Thyroid gland (tissue), 4 donors: ENCODE data around the gene GPR160. TPM values are rescaled to one million over a fixed set of nuclear protein-coding genes. Genes with fewer than 3 reads are reported as not detected.
"Not testable (repeated sequence)": the region's sequence is repeated elsewhere in the genome, so short reads cannot be mapped to it uniquely, and the experiment has no call there.

Experiments
- DNase-seq, 2 donors: peaks; one replicate each; pipeline ENCODE4 v3.0.0-alpha.2; 2019
- H3K27ac ChIP-seq, 3 donors: fragments of 200-600 bp; sonication (generic); 1 replicate in 2 of 3; 2 replicates in 1 of 3; pipeline ENCODE4 v1.5.1; 2016 to 2019; ENCODE audit warnings: mild to moderate bottlenecking in 1 of 3, moderate library complexity in 1 of 3
- H3K27me3 ChIP-seq: fragments of 200-600 bp; sonication (generic); one replicate; pipeline ENCODE4 v1.5.1; 2019
- H3K36me3 ChIP-seq, 2 donors: fragments of 200-600 bp; sonication (generic); one replicate each; pipeline ENCODE4 v1.5.1; 2016 to 2019
- H3K4me1 ChIP-seq, 2 donors: fragments of 200-600 bp; sonication (generic); one replicate each; pipeline ENCODE4 v1.5.1; 2017 to 2019
- H3K4me3 ChIP-seq, 3 donors: fragments of 200-600 bp; sonication (generic); replicated peaks in 1 of 3; 1 replicate in 2 of 3; 2 replicates in 1 of 3; pipeline ENCODE4 v1.5.1; 2016; ENCODE audit warnings: mild to moderate bottlenecking in 1 of 3
- H3K9me3 ChIP-seq: fragments of 200-600 bp; sonication (generic); one replicate; pipeline ENCODE4 v1.5.1; 2017
- POLR2A ChIP-seq, 2 donors: fragments of 450-650 bp; IDR thresholded peaks; one replicate each; pipeline ENCODE4 v1.6.1; 2017; ENCODE audit warnings: antibody characterized with exemption in 2 of 2, mild to moderate bottlenecking in 2 of 2, moderate library complexity in 1 of 2
- WGBS, 2 donors: methylation state at CpG; one replicate each; pipeline ENCODE4 v1.1.5; 2017; 5-methylcytosine and 5-hydroxymethylcytosine counted together
- intact Hi-C: fragments of 100-400 bp; cut with DNase I; formaldehyde crosslinking; loops from one replicate; pipeline ENCODE4 v1.15.1; 2023
- total RNA-seq, 4 donors: library from RNA; depleted of rRNA; stranded (reverse); fragments of >200 nt; gene quantifications; one replicate each; pipeline ENCODE4 v1.2.3, GENCODE V29; 2016
- TF ChIP-seq, protein P1 (sequence below), 6 experiments: fragments of 200-600 bp in 3 of 6; fragments of 450-650 bp in 3 of 6; sonication (generic) in 3 of 6; IDR thresholded peaks; one replicate each; pipeline ENCODE4 v1.5.1; 2016 to 2019; ENCODE audit warnings: antibody characterized with exemption in 6 of 6, mild to moderate bottlenecking in 2 of 6, inconsistent platforms in 1 of 6, moderate library complexity in 1 of 6

Gene GPR160
- total RNA-seq, 4 donors from 2014 or later: 9.3 to 17.5 (median 10.1) TPM

GRCh38 chr3:170016057-170016456 lies 21.7 kb upstream of the GPR160 start:
- DNase-seq: no peak
- Histone ChIP-seq H3K27me3 (no peaks in the 10 kb centered on the region), H3K9me3 (no peaks in the 10 kb centered on the region), H3K36me3 (no peaks in the 10 kb centered on the region), H3K27ac (no peak overlapping the region), H3K4me3 (no peak overlapping the region), H3K4me1 (no peaks in the 10 kb centered on the region)
- intact Hi-C loops: no loop called here
- TF ChIP-seq, protein P1, sequence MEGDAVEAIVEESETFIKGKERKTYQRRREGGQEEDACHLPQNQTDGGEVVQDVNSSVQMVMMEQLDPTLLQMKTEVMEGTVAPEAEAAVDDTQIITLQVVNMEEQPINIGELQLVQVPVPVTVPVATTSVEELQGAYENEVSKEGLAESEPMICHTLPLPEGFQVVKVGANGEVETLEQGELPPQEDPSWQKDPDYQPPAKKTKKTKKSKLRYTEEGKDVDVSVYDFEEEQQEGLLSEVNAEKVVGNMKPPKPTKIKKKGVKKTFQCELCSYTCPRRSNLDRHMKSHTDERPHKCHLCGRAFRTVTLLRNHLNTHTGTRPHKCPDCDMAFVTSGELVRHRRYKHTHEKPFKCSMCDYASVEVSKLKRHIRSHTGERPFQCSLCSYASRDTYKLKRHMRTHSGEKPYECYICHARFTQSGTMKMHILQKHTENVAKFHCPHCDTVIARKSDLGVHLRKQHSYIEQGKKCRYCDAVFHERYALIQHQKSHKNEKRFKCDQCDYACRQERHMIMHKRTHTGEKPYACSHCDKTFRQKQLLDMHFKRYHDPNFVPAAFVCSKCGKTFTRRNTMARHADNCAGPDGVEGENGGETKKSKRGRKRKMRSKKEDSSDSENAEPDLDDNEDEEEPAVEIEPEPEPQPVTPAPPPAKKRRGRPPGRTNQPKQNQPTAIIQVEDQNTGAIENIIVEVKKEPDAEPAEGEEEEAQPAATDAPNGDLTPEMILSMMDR (IDR thresholded peaks at IDR 0.05): no peak
- no peak for TF ChIP-seq POLR2A (IDR thresholded peaks at IDR 0.05)
- 91 to 94% methylated on average over 3 of the region's 3 CpGs for WGBS, 2 donors

DNA sequence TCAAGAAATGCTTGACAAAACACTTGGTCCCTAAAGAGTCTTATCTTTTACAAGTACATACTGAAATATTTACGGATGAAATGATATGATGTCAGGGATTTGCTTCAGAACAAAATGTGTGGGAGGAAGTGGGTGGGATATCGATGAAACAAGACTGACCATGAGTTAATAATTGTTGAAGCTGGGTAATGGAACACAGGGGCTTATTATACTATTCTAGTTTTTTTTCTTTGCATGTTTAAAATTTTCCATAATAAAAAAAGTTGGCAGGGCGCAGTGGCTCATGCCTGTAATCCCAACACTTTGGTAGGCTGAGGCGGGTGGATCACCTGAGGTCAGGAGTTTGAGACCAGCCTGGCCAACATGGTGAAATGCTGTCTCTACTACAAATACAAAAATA lies 18.5 kb upstream of the GPR160 start:
- WGBS, 2 donors: 43 to 49% methylated on average over 4 of the region's 4 CpGs
- DNase-seq, intact Hi-C loops, H3K36me3 ChIP-seq, H3K4me3 ChIP-seq, H3K9me3 ChIP-seq, H3K4me1 ChIP-seq, H3K27ac ChIP-seq, H3K27me3 ChIP-seq: not testable (repeated sequence)

GRCh38 chr3:170021083-170021482 lies 16.7 kb upstream of the GPR160 start:
- intact Hi-C loops: no loop called here
- WGBS, 2 donors: 86 to 89% methylated on average over 3 of the region's 3 CpGs
- DNase-seq: no peak
- H3K4me1 ChIP-seq: no peaks in the 10 kb centered on the region
- TF ChIP-seq, protein P1 (IDR thresholded peaks at IDR 0.05): no peak
- no peak overlapping the region for H3K4me3 ChIP-seq
- no peaks in the 10 kb centered on the region for H3K9me3 ChIP-seq
- H3K27me3 ChIP-seq: no peaks in the 10 kb centered on the region
- H3K36me3 ChIP-seq: no peaks in the 10 kb centered on the region
- H3K27ac ChIP-seq: no peak overlapping the region

DNA sequence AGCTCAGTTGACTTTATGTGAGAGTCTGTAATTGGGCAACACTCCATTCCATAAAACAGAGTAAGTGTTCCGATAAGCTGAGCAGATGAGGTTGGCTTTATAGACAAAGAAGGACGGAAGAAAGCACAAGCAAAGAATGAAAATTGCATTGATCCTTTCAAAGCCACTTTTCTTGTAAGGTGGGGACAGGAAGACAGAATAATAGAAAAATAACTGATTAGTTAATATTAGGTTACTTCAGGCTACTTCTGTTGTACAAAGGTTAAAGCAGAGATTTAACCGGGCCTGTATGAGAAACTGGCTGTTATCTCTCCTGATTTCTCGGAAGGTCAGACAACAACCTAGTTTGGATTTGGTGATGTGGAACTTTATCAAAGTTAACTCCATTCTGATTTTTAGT lies 15.5 kb upstream of the GPR160 start:
- H3K36me3 ChIP-seq: no peaks in the 10 kb centered on the region
- no peaks in the 10 kb centered on the region for H3K4me1 ChIP-seq
- intact Hi-C loops: no loop called here
- H3K27me3 ChIP-seq: no peaks in the 10 kb centered on the region
- DNase-seq: no peak
- 94 to 95% methylated on average over 4 of the region's 4 CpGs for WGBS, 2 donors
- no peak for TF ChIP-seq POLR2A (IDR thresholded peaks at IDR 0.05)
- TF ChIP-seq, protein P1 (IDR thresholded peaks at IDR 0.05): no peak
- no peak overlapping the region for H3K4me3 ChIP-seq
- H3K27ac ChIP-seq: no peak overlapping the region
- H3K9me3 ChIP-seq: no peaks in the 10 kb centered on the region

DNA sequence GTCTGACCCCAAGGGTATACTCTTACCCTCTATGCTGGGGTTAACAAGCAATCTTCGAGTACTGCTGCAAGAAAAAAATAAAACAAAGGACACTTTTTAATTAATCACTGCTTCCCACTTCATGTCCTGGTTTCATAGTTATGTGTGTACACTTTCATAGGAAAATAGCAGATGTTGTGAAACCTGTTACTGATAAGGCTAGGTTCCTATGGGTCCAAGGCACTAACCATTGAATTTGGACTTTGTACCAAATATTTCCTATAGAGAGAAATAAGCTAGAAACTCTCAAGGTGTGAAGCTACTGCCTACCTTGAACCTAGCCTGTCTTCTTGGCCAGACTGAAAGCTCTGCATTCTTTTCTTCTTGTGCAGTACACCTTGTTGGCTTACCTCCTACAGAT lies 14.6 kb upstream of the GPR160 start:
- WGBS, 2 donors: 87 to 89% methylated on average over 1 of the region's 1 CpG
- no peak for TF ChIP-seq POLR2A (IDR thresholded peaks at IDR 0.05)
- TF ChIP-seq, protein P1 (IDR thresholded peaks at IDR 0.05): no peak
- H3K9me3 ChIP-seq: no peaks in the 10 kb centered on the region

GRCh38 chr3:170024581-170024980 lies 13.2 kb upstream of the GPR160 start:
- no peak for DNase-seq
- 97 to 98% methylated on average over 4 of the region's 4 CpGs for WGBS, 2 donors
- intact Hi-C loops: no loop called here
- TF ChIP-seq, protein P1 (IDR thresholded peaks at IDR 0.05): no peak
- TF ChIP-seq POLR2A (IDR thresholded peaks at IDR 0.05): no peak
- H3K9me3 ChIP-seq: no peaks in the 10 kb centered on the region
- no peak overlapping the region for H3K4me3 ChIP-seq
- H3K27me3 ChIP-seq: no peaks in the 10 kb centered on the region
- no peaks in the 10 kb centered on the region for H3K4me1 ChIP-seq
- no peaks in the 10 kb centered on the region for H3K36me3 ChIP-seq
- no peak overlapping the region for H3K27ac ChIP-seq

More for the DNA sequence above, 14.6 kb upstream of the GPR160 start:
- Histone ChIP-seq H3K4me3 (no peak overlapping the region), H3K27ac (no peak overlapping the region), H3K4me1 (no peaks in the 10 kb centered on the region), H3K36me3 (no peaks in the 10 kb centered on the region), H3K27me3 (no peaks in the 10 kb centered on the region)
- no peak for DNase-seq
- intact Hi-C loops: no loop called here
